ENCODE measurements around the gene APLF. TPM values are rescaled to one million over a fixed set of nuclear protein-coding genes. Genes with fewer than 3 reads are reported as not detected.

The APLF gene
- total RNA-seq, 2 donors from 2014 or later, result 8.7 to 9.7 TPM

- no peak overlapping the region for H3K27ac Mint-ChIP-seq
- no peak overlapping the region for H3K27ac ChIP-seq (ENCODE audit: low read depth, low read length)
Observed at GRCh38 chr2:68468801-68469200, 1.4 kb downstream of the APLF start.

GRCh38 chr2:68469935-68470334 is 2.5 kb downstream of the APLF start:
- H3K4me1 Mint-ChIP-seq, result peaks cover 42% of the 10 kb centered on the region
- no peak overlapping the region for H3K4me3 Mint-ChIP-seq
- Histone ChIP-seq H3K9ac (ENCODE audit: extremely low read depth, low read length, poor library complexity, severe bottlenecking) (no peak overlapping the region), H3K27me3 (ENCODE audit: control insufficient read depth, insufficient read depth, low read length, poor library complexity, severe bottlenecking) (no peaks in the 10 kb centered on the region), H3K4me3 (ENCODE audit: low read length) (peak overlapping the region; percentile 96), H3K4me1 (ENCODE audit: control insufficient read depth, insufficient read depth, low read length) (peaks cover 10% of the 10 kb centered on the region), H3K36me3 (ENCODE audit: control insufficient read depth, insufficient read depth, low read length) (no peaks in the 10 kb centered on the region), H3K9me3 (ENCODE audit: control insufficient read depth, low read length) (no peaks in the 10 kb centered on the region), H3K27ac (ENCODE audit: low read depth, low read length) (no peak overlapping the region)
- H3K36me3 Mint-ChIP-seq (ENCODE audit: low read depth), result no peaks in the 10 kb centered on the region
- no peak overlapping the region for H3K27ac Mint-ChIP-seq
- no peak for TF ChIP-seq CTCF (conservative IDR thresholded peaks at IDR 0.05)
- H3K9me3 Mint-ChIP-seq, result no peaks in the 10 kb centered on the region
- DNase-seq, result no peak
- WGBS, 2 experiments (ENCODE audit: insufficient coverage in 1 of 2, insufficient read length in 1 of 2), result 92 to 100% methylated on average over 1 of the region's 1 CpG
- no peaks in the 10 kb centered on the region for H3K27me3 Mint-ChIP-seq (ENCODE audit: insufficient read depth)

More at GRCh38 chr2:68468801-68469200, 1.4 kb downstream of the APLF start:
- Histone ChIP-seq H3K4me3 (ENCODE audit: low read length) (peak overlapping the region; percentile 96), H3K36me3 (ENCODE audit: control insufficient read depth, insufficient read depth, low read length) (no peaks in the 10 kb centered on the region), H3K9ac (ENCODE audit: extremely low read depth, low read length, poor library complexity, severe bottlenecking) (no peak overlapping the region), H3K4me1 (ENCODE audit: control insufficient read depth, insufficient read depth, low read length) (peaks cover 10% of the 10 kb centered on the region), H3K9me3 (ENCODE audit: control insufficient read depth, low read length) (no peaks in the 10 kb centered on the region), H3K27me3 (ENCODE audit: control insufficient read depth, insufficient read depth, low read length, poor library complexity, severe bottlenecking) (no peaks in the 10 kb centered on the region)
- Mint-ChIP-seq H3K9me3 (no peaks in the 10 kb centered on the region), H3K4me3 (peak overlapping the region; percentile 97), H3K4me1 (peaks cover 38% of the 10 kb centered on the region), H3K27me3 (ENCODE audit: insufficient read depth) (no peaks in the 10 kb centered on the region), H3K36me3 (ENCODE audit: low read depth) (no peaks in the 10 kb centered on the region)
- 85 to 100% methylated on average over 1 to 2 of the region's 2 CpGs for WGBS, 2 experiments (ENCODE audit: insufficient coverage in 1 of 2, insufficient read length in 1 of 2)
- TF ChIP-seq CTCF (conservative IDR thresholded peaks at IDR 0.05), result no peak
- DNase-seq, result no peak

- Histone ChIP-seq H3K9ac (ENCODE audit: extremely low read depth, low read length, poor library complexity, severe bottlenecking) (no peak overlapping the region), H3K27ac (ENCODE audit: low read depth, low read length) (no peak overlapping the region), H3K4me1 (ENCODE audit: control insufficient read depth, insufficient read depth, low read length) (peaks cover 10% of the 10 kb centered on the region), H3K9me3 (ENCODE audit: control insufficient read depth, low read length) (no peaks in the 10 kb centered on the region), H3K27me3 (ENCODE audit: control insufficient read depth, insufficient read depth, low read length, poor library complexity, severe bottlenecking) (no peaks in the 10 kb centered on the region), H3K4me3 (ENCODE audit: low read length) (no peak overlapping the region), H3K36me3 (ENCODE audit: control insufficient read depth, insufficient read depth, low read length) (no peaks in the 10 kb centered on the region)
- no peaks in the 10 kb centered on the region for H3K36me3 Mint-ChIP-seq (ENCODE audit: low read depth)
- WGBS, 2 experiments (ENCODE audit: insufficient coverage in 1 of 2, insufficient read length in 1 of 2), result 80 to 94% methylated on average over 2 of the region's 2 CpGs
- no peak overlapping the region for H3K4me3 Mint-ChIP-seq
- no peak for TF ChIP-seq CTCF (conservative IDR thresholded peaks at IDR 0.05)
- peaks cover 42% of the 10 kb centered on the region for H3K4me1 Mint-ChIP-seq
- H3K27ac Mint-ChIP-seq, result no peak overlapping the region
- H3K9me3 Mint-ChIP-seq, result peaks cover 3% of the 10 kb centered on the region
- DNase-seq, result no peak
- H3K27me3 Mint-ChIP-seq (ENCODE audit: insufficient read depth), result no peaks in the 10 kb centered on the region
Observed at GRCh38 chr2:68471385-68471784, 4.0 kb downstream of the APLF start.

Measured in endodermal cell (in vitro differentiated cells).